NCI-H460 (cell line): ENCODE measurements around the gene FAM228B. TPM values are rescaled to one million over a fixed set of nuclear protein-coding genes. Genes with fewer than 3 reads are reported as not detected.

Experiments used
- DNase-seq: peaks from one replicate; pipeline ENCODE4 v3.0.0-alpha.2; 2016; ENCODE audit warnings: low read depth; ENCODE audit errors: extremely low read depth
- total RNA-seq: library from RNA; depleted of rRNA; stranded (reverse); fragments of >200 nt; shearing (Covaris generic); gene quantifications from 2 replicates; pipeline ENCODE4 v1.2.3, GENCODE V29; 2014

The FAM228B gene
- total RNA-seq, 1 experiment from 2014 or later = 2.5 TPM

DNA sequence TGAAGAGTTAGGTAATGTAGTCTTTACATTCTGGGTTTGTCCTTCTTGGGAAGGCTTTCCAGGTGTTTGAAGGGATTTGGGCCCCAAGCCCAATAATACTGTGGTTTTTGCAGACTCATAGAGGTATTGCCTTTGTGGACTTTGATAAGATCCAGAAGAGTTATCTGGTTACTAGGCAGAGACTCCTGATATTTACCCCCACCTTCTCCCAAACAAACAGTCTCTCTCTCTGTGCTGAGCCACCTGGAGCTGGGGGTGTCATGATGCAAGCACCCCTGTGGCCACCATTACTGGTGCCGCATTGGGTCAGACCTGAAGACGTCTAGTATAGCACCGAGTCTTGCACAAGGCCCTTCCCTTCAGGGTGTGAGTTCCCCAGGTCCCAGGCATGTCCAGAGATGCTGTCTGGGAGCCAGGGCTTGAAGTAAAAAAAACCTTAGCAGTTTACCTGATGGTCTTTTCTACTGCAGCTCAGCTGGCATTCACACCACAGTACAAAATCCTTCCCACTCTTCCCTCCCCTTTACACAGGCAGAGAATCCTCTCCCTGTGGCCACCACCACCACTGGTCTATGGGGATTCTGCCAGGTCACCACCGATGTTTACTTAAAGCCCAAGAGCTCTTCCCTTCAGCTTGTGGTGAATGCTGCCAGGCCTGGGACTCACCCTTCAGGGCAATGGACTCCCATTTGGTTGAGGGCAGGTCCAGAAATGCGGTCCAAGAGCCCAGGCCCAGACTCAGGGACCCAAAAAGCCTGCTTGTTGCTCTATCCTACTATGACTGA is 29.3 kb downstream of the FAM228B start:
- no peak for DNase-seq

DNA sequence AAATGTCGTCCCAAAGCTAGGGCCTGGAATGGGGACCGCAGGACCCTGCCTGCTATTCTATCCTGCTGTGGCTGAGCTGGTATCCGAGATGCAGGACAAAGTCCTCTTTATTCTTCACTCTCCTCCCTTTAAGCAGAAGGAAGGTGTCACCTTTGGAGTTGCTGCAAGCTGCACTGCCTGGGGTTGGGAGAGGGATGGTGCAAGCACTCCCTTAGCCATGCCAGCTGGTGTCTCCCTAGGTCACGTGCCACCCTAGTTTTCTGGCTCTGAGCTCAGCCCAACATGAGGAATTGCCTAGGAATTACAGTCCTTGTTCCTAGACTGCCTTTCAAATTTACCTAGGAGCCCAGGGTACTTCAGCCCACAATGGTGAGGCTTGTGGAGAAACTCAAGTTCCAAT is 30.2 kb downstream of the FAM228B start:
- DNase-seq = no peak

- no peak for DNase-seq
These were observed 34.9 kb downstream of the FAM228B start for GRCh38 chr2:24158131-24158530.

GRCh38 chr2:24159708-24160107 is 36.4 kb downstream of the FAM228B start:
- DNase-seq = no peak

GRCh38 chr2:24160761-24161160 is 37.5 kb downstream of the FAM228B start:
- no peak for DNase-seq

GRCh38 chr2:24162494-24162893 is 39.2 kb downstream of the FAM228B start:
- DNase-seq = no peak

GRCh38 chr2:24163186-24163585 is 39.9 kb downstream of the FAM228B start:
- DNase-seq = no peak

DNA sequence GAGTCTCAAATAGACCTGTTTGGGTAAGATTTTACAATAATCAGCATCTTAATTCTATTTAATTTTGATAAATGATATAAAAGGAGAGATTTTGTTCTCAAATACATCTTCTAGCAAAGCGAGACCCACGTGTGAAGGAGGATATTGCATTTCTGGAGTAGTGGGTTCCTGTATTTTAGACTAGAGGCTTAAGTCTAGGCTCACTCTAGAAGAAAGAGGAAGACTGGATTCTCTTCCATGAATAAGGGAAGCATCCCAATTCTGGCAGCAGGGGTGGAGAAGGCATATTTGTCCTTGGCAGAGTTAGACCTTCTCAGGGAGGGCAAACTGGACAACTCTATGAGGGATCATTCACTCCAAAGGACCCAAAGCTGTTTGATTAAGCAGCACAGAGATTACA is 40.3 kb downstream of the FAM228B start:
- DNase-seq = no peak

DNA sequence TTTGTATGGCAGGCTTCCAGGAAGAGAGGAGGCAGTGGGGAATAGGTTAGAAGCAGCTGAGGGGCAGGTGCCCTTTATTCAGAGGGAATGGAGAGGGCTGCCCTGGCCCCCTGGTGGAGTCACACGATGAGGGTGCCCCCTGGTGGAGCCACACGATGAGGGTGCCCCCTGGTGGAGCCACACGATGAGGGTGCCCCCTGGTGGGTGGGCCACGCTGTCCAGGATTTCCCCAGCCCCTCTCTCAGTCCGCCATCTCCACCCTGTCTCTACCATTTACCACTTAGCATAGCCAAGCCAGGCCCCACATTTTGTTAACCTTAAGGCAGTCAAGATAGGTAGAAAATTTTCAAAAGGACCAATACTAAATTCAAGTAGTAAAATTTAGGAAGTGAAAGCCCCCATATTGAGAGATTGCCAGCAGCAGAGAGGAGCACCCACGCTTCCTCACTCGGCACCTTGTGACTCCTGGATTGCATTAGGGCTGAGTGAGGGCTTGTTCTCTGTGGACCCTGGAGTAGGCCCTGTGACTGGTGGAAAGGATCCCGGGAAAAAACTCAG is 41.2 kb downstream of the FAM228B start:
- peak; percentile 11 for DNase-seq

GRCh38 chr2:24169023-24169422 is 45.8 kb downstream of the FAM228B start:
- DNase-seq = no peak

DNA sequence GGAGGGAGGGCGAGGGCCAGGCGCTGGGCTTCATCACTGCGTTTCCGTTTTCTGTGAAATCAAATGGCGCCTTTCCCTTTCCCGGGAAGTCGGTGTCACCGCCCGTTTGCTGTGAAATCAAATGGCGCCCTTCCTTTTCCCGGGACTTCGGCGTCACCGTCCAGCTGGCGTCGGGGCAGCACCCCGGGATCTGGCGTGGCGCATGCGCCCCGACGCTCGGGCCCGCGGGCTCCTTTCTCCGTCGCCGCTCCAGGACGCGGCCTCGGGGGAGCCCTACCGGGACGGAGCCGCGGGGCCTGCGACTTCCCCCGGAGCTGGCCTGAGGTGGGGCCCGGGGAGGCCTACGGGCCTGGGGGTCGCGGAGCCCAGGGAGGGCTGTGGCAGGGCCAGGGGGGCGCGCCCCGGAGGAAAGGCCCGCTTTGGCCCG is 51.6 kb downstream of the FAM228B start, which contains the start of gene FAM228A:
FAM228A (plus strand) TSS at position 203 of the 427 bp plus-strand sequence. CDS start 428 bp downstream, outside the sequence.
- DNase-seq = no peak

GRCh38 chr2:24175631-24176187 is 52.4 kb downstream of the FAM228B start:
- DNase-seq = no peak

GRCh38 chr2:24176326-24176725 is 53.1 kb downstream of the FAM228B start:
- no peak for DNase-seq

GRCh38 chr2:24179683-24180082 is 56.4 kb downstream of the FAM228B start:
- no peak for DNase-seq

DNA sequence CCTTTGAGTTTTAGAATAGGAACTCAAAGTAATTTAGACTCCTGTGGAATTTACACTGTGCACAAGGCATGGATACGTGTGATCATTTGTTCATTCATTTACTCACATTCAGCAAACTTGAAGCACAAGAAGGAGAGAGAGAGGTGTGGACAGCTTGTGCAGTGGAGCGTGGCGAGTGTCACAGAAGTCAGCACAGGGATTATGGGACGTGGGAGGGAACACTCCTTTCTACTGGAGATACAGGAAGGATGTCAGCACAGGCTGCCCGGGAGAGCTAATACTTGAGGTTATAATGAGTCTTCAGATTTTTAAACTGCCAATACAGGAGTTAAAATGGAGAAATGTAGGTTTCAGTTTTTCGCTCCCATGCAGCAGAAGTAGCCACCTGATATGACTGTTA is 58.6 kb downstream of the FAM228B start:
- no peak for DNase-seq

GRCh38 chr2:24182507-24182906 is 59.2 kb downstream of the FAM228B start:
- no peak for DNase-seq

DNA sequence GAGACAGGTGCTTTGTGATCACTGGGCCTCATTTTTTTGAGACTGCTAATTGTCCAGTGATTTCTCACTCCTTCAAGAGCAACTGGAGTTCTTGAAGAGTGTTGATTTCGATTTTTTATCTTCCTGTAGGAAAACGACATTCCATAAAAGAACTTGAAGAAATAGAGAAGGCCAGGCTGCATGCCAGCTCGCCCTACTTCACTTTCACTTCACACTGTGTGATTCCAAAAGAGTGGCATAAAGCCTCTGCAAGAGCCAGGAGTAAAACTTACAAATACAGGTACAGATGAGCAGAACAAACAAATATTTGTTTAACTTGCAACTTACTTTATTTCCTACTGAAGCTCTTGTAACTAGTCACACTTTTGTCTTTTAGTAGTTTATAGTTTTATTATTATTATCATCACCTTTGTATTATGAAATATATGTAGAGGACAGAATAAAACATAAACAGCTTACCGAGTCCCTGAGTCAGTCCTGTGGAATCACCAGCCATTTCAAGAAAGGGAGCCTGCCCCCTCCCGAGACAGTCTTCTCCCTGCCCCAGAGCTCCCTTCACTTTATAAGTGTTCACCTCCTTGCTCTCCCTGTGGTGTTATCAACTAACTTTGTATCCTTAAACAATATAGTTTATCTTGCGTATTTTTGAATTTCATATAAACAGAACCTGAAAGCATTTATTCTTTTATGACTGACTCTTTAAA is 60.2 kb downstream of the FAM228B start:
- DNase-seq = no peak

GRCh38 chr2:24189551-24189950 is 66.3 kb downstream of the FAM228B start:
- DNase-seq = no peak

DNA sequence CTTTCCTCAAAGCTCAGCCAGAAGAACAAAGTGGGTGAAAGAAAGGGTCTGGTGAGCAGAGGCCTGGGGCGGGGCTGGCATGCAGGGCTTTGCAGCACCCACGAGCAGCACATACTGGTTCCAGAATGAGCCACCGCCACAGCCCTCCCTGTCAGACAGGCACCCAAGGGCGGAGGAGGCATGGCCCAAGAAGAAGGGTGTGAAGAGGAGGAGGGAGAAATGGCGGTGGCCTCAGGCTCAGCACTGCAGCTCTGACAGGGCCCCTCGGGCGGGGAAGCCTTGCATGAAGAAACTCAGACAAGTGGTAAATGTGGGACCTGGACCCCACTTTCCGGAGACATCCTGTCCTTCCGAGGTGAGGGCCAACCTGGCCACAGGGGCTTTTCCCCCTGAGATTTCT is 67.2 kb downstream of the FAM228B start:
- no peak for DNase-seq

DNA sequence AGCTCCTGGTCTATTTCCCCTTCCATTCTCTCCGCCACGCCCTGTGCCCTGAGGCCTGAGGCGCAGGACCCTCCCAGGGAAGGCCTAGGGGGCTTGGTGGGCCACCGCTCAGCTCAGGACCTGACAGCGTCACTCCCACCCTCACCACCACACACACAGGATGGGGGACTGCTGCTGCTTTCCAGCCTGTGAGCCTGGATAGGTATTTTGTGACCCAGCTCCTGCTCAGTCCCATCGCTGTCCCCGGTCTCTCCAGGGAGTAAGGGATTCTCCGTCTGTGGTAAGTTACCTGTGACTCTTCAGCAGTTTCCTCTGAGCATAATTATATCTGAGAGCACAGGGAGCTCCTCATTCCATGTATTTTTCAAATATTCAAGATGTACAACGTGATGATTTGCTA is 67.9 kb downstream of the FAM228B start:
- DNase-seq = no peak

GRCh38 chr2:24191848-24192247 is 68.6 kb downstream of the FAM228B start:
- DNase-seq = no peak
